ENCODE data around the gene KATNB1. TPM values are rescaled to one million over a fixed set of nuclear protein-coding genes. Genes with fewer than 3 reads are reported as not detected.

KATNB1 gene, protein sequence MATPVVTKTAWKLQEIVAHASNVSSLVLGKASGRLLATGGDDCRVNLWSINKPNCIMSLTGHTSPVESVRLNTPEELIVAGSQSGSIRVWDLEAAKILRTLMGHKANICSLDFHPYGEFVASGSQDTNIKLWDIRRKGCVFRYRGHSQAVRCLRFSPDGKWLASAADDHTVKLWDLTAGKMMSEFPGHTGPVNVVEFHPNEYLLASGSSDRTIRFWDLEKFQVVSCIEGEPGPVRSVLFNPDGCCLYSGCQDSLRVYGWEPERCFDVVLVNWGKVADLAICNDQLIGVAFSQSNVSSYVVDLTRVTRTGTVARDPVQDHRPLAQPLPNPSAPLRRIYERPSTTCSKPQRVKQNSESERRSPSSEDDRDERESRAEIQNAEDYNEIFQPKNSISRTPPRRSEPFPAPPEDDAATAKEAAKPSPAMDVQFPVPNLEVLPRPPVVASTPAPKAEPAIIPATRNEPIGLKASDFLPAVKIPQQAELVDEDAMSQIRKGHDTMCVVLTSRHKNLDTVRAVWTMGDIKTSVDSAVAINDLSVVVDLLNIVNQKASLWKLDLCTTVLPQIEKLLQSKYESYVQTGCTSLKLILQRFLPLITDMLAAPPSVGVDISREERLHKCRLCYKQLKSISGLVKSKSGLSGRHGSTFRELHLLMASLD
- polyA plus RNA-seq (2013): 7.0 and 7.9 TPM in 2 replicates

GRCh38 chr16:57735755-57736418, at the start of gene KATNB1:
Gene KATNB1 (plus strand): TSS chr16:57735770. CDS start chr16:57737244, 1,474 bp downstream.
- Histone ChIP-seq H3K4me2 (ENCODE audit: low read length) (peak within 1 kb of the TSS; percentile 90), H3K18ac (ENCODE audit: low read length) (peak within 1 kb of the TSS; percentile 40), H3K79me1 (ENCODE audit: low read length) (peaks cover 5% of the 10 kb centered on the region), H2BK5ac (ENCODE audit: low read depth, low read length, poor library complexity) (peak within 1 kb of the TSS; percentile 13), H2AK5ac (ENCODE audit: low read length) (peak within 1 kb of the TSS; percentile 55), H4K12ac (ENCODE audit: low read depth, low read length) (peak within 1 kb of the TSS; percentile 87), H2AFZ (ENCODE audit: insufficient read depth, low read length, poor library complexity) (peak within 1 kb of the TSS; percentile 58), H3K23ac (ENCODE audit: low read length) (no peak within 1 kb of the TSS), H3K4me3 (ENCODE audit: low read depth, low read length) (peak within 1 kb of the TSS; percentile 95), H2BK12ac (ENCODE audit: low read length) (no peak within 1 kb of the TSS), H4K91ac (ENCODE audit: low read depth, low read length) (peak within 1 kb of the TSS; percentile 74), H3K27me3 (ENCODE audit: insufficient read depth, low read length) (no peaks in the 10 kb centered on the region), H3K9me3 (ENCODE audit: insufficient read depth, low read depth, low read length) (no peaks in the 10 kb centered on the region), H3K9ac (ENCODE audit: low read length) (peak within 1 kb of the TSS; percentile 88), H2BK120ac (ENCODE audit: insufficient read depth, low read length, poor library complexity) (peak within 1 kb of the TSS; percentile 9), H3K79me2 (ENCODE audit: control insufficient read depth, insufficient read depth, low read length, poor library complexity) (peaks cover 3% of the 10 kb centered on the region), H3K4me1 (ENCODE audit: control insufficient read depth in 1 of 2, insufficient read depth in 2 of 2, low read length in 2 of 2) (peaks cover 10 to 15% of the 10 kb centered on the region in 2 experiments), H3K36me3 (ENCODE audit: control insufficient read depth in 1 of 2, insufficient read depth in 2 of 2, low read length in 2 of 2) (no peaks in the 10 kb centered on the region), H3K27ac (ENCODE audit: low read depth, low read length) (peak within 1 kb of the TSS; percentile 30), H3K14ac (ENCODE audit: low read length) (peak within 1 kb of the TSS; percentile 54), H4K8ac (ENCODE audit: low read depth, low read length) (peak within 1 kb of the TSS; percentile 88), H3K4ac (ENCODE audit: low read depth, low read length) (peak within 1 kb of the TSS; percentile 41)
- no peak for DNase-seq
- WGBS (ENCODE audit: extremely low coverage, insufficient coverage, insufficient read length): no CpG with 5 or more reads among the region's 35 CpGs

DNA sequence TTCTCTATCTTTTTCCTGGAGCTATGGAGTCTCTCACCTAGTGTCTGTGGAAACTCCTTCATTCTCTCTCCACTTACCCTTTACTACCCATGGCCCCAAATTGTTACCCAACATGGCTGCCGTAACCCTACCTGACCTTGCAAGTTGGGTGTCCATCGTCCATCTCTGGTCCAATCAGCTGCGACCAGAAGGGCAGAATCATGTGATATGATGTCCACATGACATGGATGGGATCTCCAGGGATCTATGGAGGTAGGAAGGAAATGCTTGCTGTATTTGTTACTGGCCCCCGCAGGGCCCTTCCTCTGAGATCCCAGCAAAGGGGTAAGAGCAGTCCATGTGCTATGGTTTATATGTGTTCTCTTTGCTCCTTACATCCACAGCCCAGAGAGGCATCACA, 49.0 kb upstream of the KATNB1 start:
- no peak overlapping the region for H2BK120ac ChIP-seq (ENCODE audit: insufficient read depth, low read length, poor library complexity)
- no CpG with 5 or more reads among the region's 4 CpGs for WGBS (ENCODE audit: extremely low coverage, insufficient coverage, insufficient read length)
- H3K18ac ChIP-seq (ENCODE audit: low read length): no peak overlapping the region
- no peaks in the 10 kb centered on the region for H3K79me1 ChIP-seq (ENCODE audit: low read length)
- no peak overlapping the region for H3K4me3 ChIP-seq (ENCODE audit: low read depth, low read length)
- H3K4ac ChIP-seq (ENCODE audit: low read depth, low read length): no peak overlapping the region
- H3K36me3 ChIP-seq (ENCODE audit: control insufficient read depth in 1 of 2, insufficient read depth in 2 of 2, low read length in 2 of 2): no peaks in the 10 kb centered on the region
- H2BK5ac ChIP-seq (ENCODE audit: low read depth, low read length, poor library complexity): no peak overlapping the region
- no peak overlapping the region for H4K12ac ChIP-seq (ENCODE audit: low read depth, low read length)
- no peak overlapping the region for H2BK12ac ChIP-seq (ENCODE audit: low read length)
- no peak overlapping the region for H2AFZ ChIP-seq (ENCODE audit: insufficient read depth, low read length, poor library complexity)
- no peaks in the 10 kb centered on the region for H3K27me3 ChIP-seq (ENCODE audit: insufficient read depth, low read length)
- no peak overlapping the region for H4K8ac ChIP-seq (ENCODE audit: low read depth, low read length)
- H3K4me2 ChIP-seq (ENCODE audit: low read length): no peak overlapping the region
- no peak overlapping the region for H3K23ac ChIP-seq (ENCODE audit: low read length)
- H3K9me3 ChIP-seq (ENCODE audit: insufficient read depth, low read depth, low read length): peaks cover 2% of the 10 kb centered on the region
- H3K79me2 ChIP-seq (ENCODE audit: control insufficient read depth, insufficient read depth, low read length, poor library complexity): no peaks in the 10 kb centered on the region
- peaks cover 3 to 8% of the 10 kb centered on the region in 2 experiments for H3K4me1 ChIP-seq (ENCODE audit: control insufficient read depth in 1 of 2, insufficient read depth in 2 of 2, low read length in 2 of 2)
- no peak overlapping the region for H4K91ac ChIP-seq (ENCODE audit: low read depth, low read length)
- H2AK5ac ChIP-seq (ENCODE audit: low read length): no peak overlapping the region
- no peak overlapping the region for H3K9ac ChIP-seq (ENCODE audit: low read length)
- DNase-seq: no peak
- H3K27ac ChIP-seq (ENCODE audit: low read depth, low read length): no peak overlapping the region
- H3K14ac ChIP-seq (ENCODE audit: low read length): no peak overlapping the region

DNA sequence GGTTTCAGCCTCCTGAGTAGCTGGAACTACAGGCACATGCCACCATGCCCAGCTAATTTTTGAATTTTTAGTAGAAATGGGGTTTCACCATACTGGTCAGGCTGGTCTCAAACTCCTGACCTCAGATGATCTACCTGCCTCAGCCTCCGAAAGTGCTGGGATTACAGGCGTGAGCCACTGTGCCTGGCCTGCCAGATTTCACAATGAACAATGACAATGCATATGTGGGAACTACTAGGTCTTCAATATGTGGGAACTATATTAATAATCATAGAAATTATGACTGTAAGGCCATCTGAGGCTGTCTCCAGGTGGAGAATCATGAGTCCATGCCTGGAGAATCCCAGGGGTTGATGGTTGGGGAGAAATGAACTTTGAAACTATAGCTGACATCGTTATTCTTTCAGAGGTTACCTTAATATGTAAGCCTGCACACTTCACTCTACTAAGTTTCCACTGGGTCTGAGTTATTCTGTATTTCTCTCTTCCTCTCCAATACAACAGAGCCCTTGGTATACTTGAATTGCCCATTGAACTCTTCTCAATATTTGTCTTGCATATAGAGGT, 48.1 kb upstream of the KATNB1 start:
- H3K4ac ChIP-seq (ENCODE audit: low read depth, low read length): no peak overlapping the region
- H3K27me3 ChIP-seq (ENCODE audit: insufficient read depth, low read length): no peaks in the 10 kb centered on the region
- H4K12ac ChIP-seq (ENCODE audit: low read depth, low read length): no peak overlapping the region
- no peak overlapping the region for H3K27ac ChIP-seq (ENCODE audit: low read depth, low read length)
- no peak overlapping the region for H2BK120ac ChIP-seq (ENCODE audit: insufficient read depth, low read length, poor library complexity)
- H3K36me3 ChIP-seq (ENCODE audit: control insufficient read depth in 1 of 2, insufficient read depth in 2 of 2, low read length in 2 of 2): no peaks in the 10 kb centered on the region
- no peak overlapping the region for H2BK12ac ChIP-seq (ENCODE audit: low read length)
- no peak for DNase-seq
- H3K14ac ChIP-seq (ENCODE audit: low read length): no peak overlapping the region
- H4K91ac ChIP-seq (ENCODE audit: low read depth, low read length): no peak overlapping the region
- no peak overlapping the region for H2AFZ ChIP-seq (ENCODE audit: insufficient read depth, low read length, poor library complexity)
- no CpG with 5 or more reads among the region's 3 CpGs for WGBS (ENCODE audit: extremely low coverage, insufficient coverage, insufficient read length)
- no peaks in the 10 kb centered on the region for H3K79me1 ChIP-seq (ENCODE audit: low read length)
- no peak overlapping the region for H2BK5ac ChIP-seq (ENCODE audit: low read depth, low read length, poor library complexity)
- peaks cover 3 to 8% of the 10 kb centered on the region in 2 experiments for H3K4me1 ChIP-seq (ENCODE audit: control insufficient read depth in 1 of 2, insufficient read depth in 2 of 2, low read length in 2 of 2)
- no peaks in the 10 kb centered on the region for H3K79me2 ChIP-seq (ENCODE audit: control insufficient read depth, insufficient read depth, low read length, poor library complexity)
- no peak overlapping the region for H3K4me3 ChIP-seq (ENCODE audit: low read depth, low read length)
- peaks cover 2% of the 10 kb centered on the region for H3K9me3 ChIP-seq (ENCODE audit: insufficient read depth, low read depth, low read length)
- H3K9ac ChIP-seq (ENCODE audit: low read length): no peak overlapping the region
- no peak overlapping the region for H4K8ac ChIP-seq (ENCODE audit: low read depth, low read length)
- H3K18ac ChIP-seq (ENCODE audit: low read length): no peak overlapping the region
- no peak overlapping the region for H2AK5ac ChIP-seq (ENCODE audit: low read length)
- H3K4me2 ChIP-seq (ENCODE audit: low read length): no peak overlapping the region
- H3K23ac ChIP-seq (ENCODE audit: low read length): no peak overlapping the region

DNA sequence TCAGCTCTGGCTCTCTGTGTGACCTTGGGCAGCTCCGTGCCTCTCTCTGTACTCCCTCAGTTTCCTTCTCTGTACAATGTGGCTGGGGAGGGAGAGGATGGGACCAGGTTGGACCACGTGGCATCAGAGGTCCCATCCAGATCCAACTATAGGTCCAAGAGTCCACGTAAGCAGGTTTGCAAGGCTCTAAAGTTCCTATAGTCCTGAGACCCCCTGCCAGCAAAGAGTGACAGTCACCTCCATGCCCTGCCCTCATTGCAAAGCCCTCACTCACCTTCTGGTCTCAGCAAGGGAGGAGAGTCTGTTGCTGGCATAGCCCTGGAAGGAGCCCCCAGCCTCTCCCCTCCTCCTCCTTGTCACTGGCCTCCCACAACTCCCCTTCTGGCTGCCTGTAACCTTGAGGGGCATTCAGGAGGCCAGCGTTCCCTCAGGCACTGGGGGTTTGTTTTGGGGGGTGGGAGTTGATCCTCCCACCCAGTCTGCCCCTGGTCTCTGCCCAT, 47.0 kb upstream of the KATNB1 start:
- Histone ChIP-seq H3K18ac (ENCODE audit: low read length) (no peak overlapping the region), H3K79me2 (ENCODE audit: control insufficient read depth, insufficient read depth, low read length, poor library complexity) (no peaks in the 10 kb centered on the region), H2BK12ac (ENCODE audit: low read length) (no peak overlapping the region), H3K79me1 (ENCODE audit: low read length) (no peaks in the 10 kb centered on the region), H3K4ac (ENCODE audit: low read depth, low read length) (no peak overlapping the region), H3K14ac (ENCODE audit: low read length) (no peak overlapping the region), H3K36me3 (ENCODE audit: control insufficient read depth in 1 of 2, insufficient read depth in 2 of 2, low read length in 2 of 2) (no peaks in the 10 kb centered on the region), H2BK120ac (ENCODE audit: insufficient read depth, low read length, poor library complexity) (no peak overlapping the region), H4K8ac (ENCODE audit: low read depth, low read length) (no peak overlapping the region), H3K4me3 (ENCODE audit: low read depth, low read length) (no peak overlapping the region), H4K12ac (ENCODE audit: low read depth, low read length) (no peak overlapping the region), H3K27me3 (ENCODE audit: insufficient read depth, low read length) (no peaks in the 10 kb centered on the region), H3K23ac (ENCODE audit: low read length) (no peak overlapping the region), H3K4me1 (ENCODE audit: control insufficient read depth in 1 of 2, insufficient read depth in 2 of 2, low read length in 2 of 2) (peaks cover 3 to 8% of the 10 kb centered on the region in 2 experiments), H3K9ac (ENCODE audit: low read length) (no peak overlapping the region), H3K27ac (ENCODE audit: low read depth, low read length) (no peak overlapping the region), H3K9me3 (ENCODE audit: insufficient read depth, low read depth, low read length) (peaks cover 2% of the 10 kb centered on the region), H3K4me2 (ENCODE audit: low read length) (no peak overlapping the region), H2AK5ac (ENCODE audit: low read length) (no peak overlapping the region), H4K91ac (ENCODE audit: low read depth, low read length) (no peak overlapping the region), H2AFZ (ENCODE audit: insufficient read depth, low read length, poor library complexity) (no peak overlapping the region), H2BK5ac (ENCODE audit: low read depth, low read length, poor library complexity) (no peak overlapping the region)
- WGBS (ENCODE audit: extremely low coverage, insufficient coverage, insufficient read length): no CpG with 5 or more reads among the region's 4 CpGs
- no peak for DNase-seq
